ENCODE measurements around the gene GOLIM4.
"Not testable (repeated sequence)": the region's sequence is repeated elsewhere in the genome, so short reads cannot be mapped to it uniquely, and the experiment has no call there.

Gene GOLIM4

GRCh38 chr3:168066882-168067281 lies 28.8 kb downstream of the GOLIM4 start:
- H3K4me3 ChIP-seq (ENCODE audit: low read length) = no peak overlapping the region
- no peak for DNase-seq (ENCODE audit: low read depth)
- TF ChIP-seq CTCF (IDR thresholded peaks at IDR 0.05; ENCODE audit: insufficient read depth, low read depth, low read length, missing control alignments) = no peak

GRCh38 chr3:168065569-168065968 lies 30.2 kb downstream of the GOLIM4 start:
- H3K4me3 ChIP-seq (ENCODE audit: low read length) = no peak overlapping the region
- no peak for DNase-seq (ENCODE audit: low read depth)
- TF ChIP-seq CTCF (IDR thresholded peaks at IDR 0.05; ENCODE audit: insufficient read depth, low read depth, low read length, missing control alignments) = no peak

- H3K4me3 ChIP-seq (ENCODE audit: low read length) = no peak overlapping the region
- TF ChIP-seq CTCF (IDR thresholded peaks at IDR 0.05; ENCODE audit: insufficient read depth, low read depth, low read length, missing control alignments) = no peak
- no peak for DNase-seq (ENCODE audit: low read depth)
Observed at GRCh38 chr3:168063122-168063521, 32.6 kb downstream of the GOLIM4 start.

- no peak for TF ChIP-seq CTCF (IDR thresholded peaks at IDR 0.05; ENCODE audit: insufficient read depth, low read depth, low read length, missing control alignments)
- no peak for DNase-seq (ENCODE audit: low read depth)
- H3K4me3 ChIP-seq (ENCODE audit: low read length) = no peak overlapping the region
Observed at GRCh38 chr3:168062679-168063078, 33.0 kb downstream of the GOLIM4 start.

GRCh38 chr3:168061332-168061996 lies 34.3 kb downstream of the GOLIM4 start:
- no peak for TF ChIP-seq CTCF (IDR thresholded peaks at IDR 0.05; ENCODE audit: insufficient read depth, low read depth, low read length, missing control alignments)
- no peak for DNase-seq (ENCODE audit: low read depth)
- H3K4me3 ChIP-seq (ENCODE audit: low read length) = no peak overlapping the region

GRCh38 chr3:168060317-168060716 lies 35.4 kb downstream of the GOLIM4 start:
- no peak for TF ChIP-seq CTCF (IDR thresholded peaks at IDR 0.05; ENCODE audit: insufficient read depth, low read depth, low read length, missing control alignments)
- no peak overlapping the region for H3K4me3 ChIP-seq (ENCODE audit: low read length)
- DNase-seq (ENCODE audit: low read depth) = no peak

- no peak for DNase-seq (ENCODE audit: low read depth)
- no peak for TF ChIP-seq CTCF (IDR thresholded peaks at IDR 0.05; ENCODE audit: insufficient read depth, low read depth, low read length, missing control alignments)
Observed at GRCh38 chr3:168058481-168058880, 37.2 kb downstream of the GOLIM4 start.

GRCh38 chr3:168056398-168057230 lies 39.1 kb downstream of the GOLIM4 start:
- DNase-seq (ENCODE audit: low read depth); H3K4me3 ChIP-seq (ENCODE audit: low read length): not testable (repeated sequence)

More at GRCh38 chr3:168058481-168058880, 37.2 kb downstream of the GOLIM4 start:
- no peak overlapping the region for H3K4me3 ChIP-seq (ENCODE audit: low read length)

Measured in epithelial cell of esophagus (primary cell).